Measurements from ENCODE around the gene TRAF7. TPM values are rescaled to one million over a fixed set of nuclear protein-coding genes. Genes with fewer than 3 reads are reported as not detected.

TRAF7 gene
- total RNA-seq, 2 donors from 2014 or later, result 102 to 131 TPM

GRCh38 chr16:2194852-2195321 lies 39.3 kb downstream of the TRAF7 start:
- Histone ChIP-seq H3K27me3 (peaks cover 34% of the 10 kb centered on the region), H3K9me3 (no peaks in the 10 kb centered on the region), H3K36me3 (no peaks in the 10 kb centered on the region), H3K4me3 (no peak overlapping the region), H3K9ac (ENCODE audit: low read depth in 2 of 2, low read length in 2 of 2) (no peak overlapping the region), H3K4me1 (no peaks in the 10 kb centered on the region), H3K27ac (no peak overlapping the region)
- DNase-seq, result peak; percentile 59
- peak; percentile 50 for TF ChIP-seq CTCF (IDR thresholded peaks at IDR 0.05)
- intact Hi-C loops (cut with DNase I), result no loop called here

- Histone ChIP-seq H3K4me1 (no peaks in the 10 kb centered on the region), H3K9me3 (no peaks in the 10 kb centered on the region), H3K27me3 (peaks cover 34% of the 10 kb centered on the region), H3K9ac (ENCODE audit: low read depth in 2 of 2, low read length in 2 of 2) (peak overlapping the region in 1 of 2 donors; percentile 43), H3K36me3 (no peaks in the 10 kb centered on the region), H3K27ac (no peak overlapping the region), H3K4me3 (peak overlapping the region; percentile 7)
- intact Hi-C loops (cut with DNase I), result no loop called here
- no peak for DNase-seq
- no peak for TF ChIP-seq CTCF (IDR thresholded peaks at IDR 0.05)
Measured at GRCh38 chr16:2195322-2196161, 40.0 kb downstream of the TRAF7 start.

GRCh38 chr16:2196162-2196980 lies 40.8 kb downstream of the TRAF7 start, which contains the start of gene CASKIN1:
TSS of gene CASKIN1 (minus strand) at chr16:2196605. CDS start at chr16:2196432, 173 bp downstream.
- no peak for DNase-seq
- no peak within 1 kb of the TSS for H3K27ac ChIP-seq
- peak within 1 kb of the TSS in 1 of 2 donors; percentile 43 for H3K9ac ChIP-seq (ENCODE audit: low read depth in 2 of 2, low read length in 2 of 2)
- peak within 1 kb of the TSS; percentile 7 for H3K4me3 ChIP-seq
- intact Hi-C loops (cut with DNase I), result no loop called here
- no peak for TF ChIP-seq CTCF (IDR thresholded peaks at IDR 0.05)
- no peaks in the 10 kb centered on the region for H3K9me3 ChIP-seq
- peaks cover 34% of the 10 kb centered on the region for H3K27me3 ChIP-seq
- H3K4me1 ChIP-seq, result no peaks in the 10 kb centered on the region
- H3K36me3 ChIP-seq, result no peaks in the 10 kb centered on the region

- no peaks in the 10 kb centered on the region for H3K9me3 ChIP-seq
- no peak for TF ChIP-seq CTCF (IDR thresholded peaks at IDR 0.05)
- intact Hi-C loops (cut with DNase I), result no loop called here
- peaks cover 34% of the 10 kb centered on the region for H3K27me3 ChIP-seq
- no peak overlapping the region for H3K9ac ChIP-seq (ENCODE audit: low read depth in 2 of 2, low read length in 2 of 2)
- H3K27ac ChIP-seq, result no peak overlapping the region
- no peaks in the 10 kb centered on the region for H3K4me1 ChIP-seq
- no peaks in the 10 kb centered on the region for H3K36me3 ChIP-seq
- no peak for DNase-seq
- H3K4me3 ChIP-seq, result no peak overlapping the region
Measured at GRCh38 chr16:2196981-2197511, 41.5 kb downstream of the TRAF7 start.

GRCh38 chr16:2197765-2198164 lies 42.2 kb downstream of the TRAF7 start:
- no peak overlapping the region for H3K9ac ChIP-seq (ENCODE audit: low read depth in 2 of 2, low read length in 2 of 2)
- TF ChIP-seq CTCF (IDR thresholded peaks at IDR 0.05), result no peak
- DNase-seq, result no peak
- no peak overlapping the region for H3K27ac ChIP-seq
- H3K9me3 ChIP-seq, result no peaks in the 10 kb centered on the region
- H3K4me1 ChIP-seq, result no peaks in the 10 kb centered on the region
- no peaks in the 10 kb centered on the region for H3K36me3 ChIP-seq
- intact Hi-C loops (cut with DNase I), result no loop called here
- peaks cover 34% of the 10 kb centered on the region for H3K27me3 ChIP-seq
- H3K4me3 ChIP-seq, result no peak overlapping the region

All from colonic mucosa (tissue), 4 donors.